ENCODE results near the gene CHID1. TPM values are rescaled to one million over a fixed set of nuclear protein-coding genes. Genes with fewer than 3 reads are reported as not detected.

CHID1 gene
- total and polyA plus RNA-seq, 2 experiments from 2014 or later: 54.1 to 67.3 TPM

DNA sequence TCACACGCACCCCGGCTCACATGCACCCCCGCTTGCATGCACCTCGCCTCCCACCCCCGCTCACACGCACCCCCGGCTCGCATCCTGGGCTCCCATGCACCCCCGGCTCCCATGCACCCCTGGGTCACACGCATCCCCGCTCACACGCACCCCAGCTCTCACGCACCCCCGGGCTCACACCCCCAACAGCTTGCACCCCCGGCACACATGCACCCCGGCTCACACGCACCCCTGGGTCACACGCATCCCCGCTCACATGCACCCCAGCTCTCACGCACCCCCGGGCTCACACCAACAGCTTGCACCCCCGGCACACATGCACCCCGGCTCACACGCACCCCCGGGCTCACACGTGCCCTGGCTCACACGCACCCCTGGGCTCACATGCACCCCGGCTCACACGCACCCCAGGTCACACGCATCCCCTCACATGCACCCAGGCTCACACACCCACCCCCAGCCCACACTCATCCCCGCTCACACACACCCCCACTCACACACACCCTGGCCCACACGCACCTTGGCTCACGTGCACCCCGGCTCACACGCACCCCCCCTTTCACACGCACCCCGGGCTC lies 51.8 kb downstream of the CHID1 start:
- Mint-ChIP-seq H3K36me3 (ENCODE audit: low read depth) (peaks cover 3% of the 10 kb centered on the region; the same call in 1 of the 3 replicates), H3K27ac (no peak overlapping the region), H3K4me1 (peaks cover 34% of the 10 kb centered on the region), H3K9me3 (no peaks in the 10 kb centered on the region; the same call in 2 of the 3 replicates), H3K27me3 (ENCODE audit: insufficient read depth, low read depth, poor library complexity) (peaks cover 23% of the 10 kb centered on the region), H3K4me3 (no peak overlapping the region)
- peaks cover 28% of the 10 kb centered on the region for H4K20me1 ChIP-seq (replicated peaks; ENCODE audit: insufficient read depth)
- TF ChIP-seq, protein P1, sequence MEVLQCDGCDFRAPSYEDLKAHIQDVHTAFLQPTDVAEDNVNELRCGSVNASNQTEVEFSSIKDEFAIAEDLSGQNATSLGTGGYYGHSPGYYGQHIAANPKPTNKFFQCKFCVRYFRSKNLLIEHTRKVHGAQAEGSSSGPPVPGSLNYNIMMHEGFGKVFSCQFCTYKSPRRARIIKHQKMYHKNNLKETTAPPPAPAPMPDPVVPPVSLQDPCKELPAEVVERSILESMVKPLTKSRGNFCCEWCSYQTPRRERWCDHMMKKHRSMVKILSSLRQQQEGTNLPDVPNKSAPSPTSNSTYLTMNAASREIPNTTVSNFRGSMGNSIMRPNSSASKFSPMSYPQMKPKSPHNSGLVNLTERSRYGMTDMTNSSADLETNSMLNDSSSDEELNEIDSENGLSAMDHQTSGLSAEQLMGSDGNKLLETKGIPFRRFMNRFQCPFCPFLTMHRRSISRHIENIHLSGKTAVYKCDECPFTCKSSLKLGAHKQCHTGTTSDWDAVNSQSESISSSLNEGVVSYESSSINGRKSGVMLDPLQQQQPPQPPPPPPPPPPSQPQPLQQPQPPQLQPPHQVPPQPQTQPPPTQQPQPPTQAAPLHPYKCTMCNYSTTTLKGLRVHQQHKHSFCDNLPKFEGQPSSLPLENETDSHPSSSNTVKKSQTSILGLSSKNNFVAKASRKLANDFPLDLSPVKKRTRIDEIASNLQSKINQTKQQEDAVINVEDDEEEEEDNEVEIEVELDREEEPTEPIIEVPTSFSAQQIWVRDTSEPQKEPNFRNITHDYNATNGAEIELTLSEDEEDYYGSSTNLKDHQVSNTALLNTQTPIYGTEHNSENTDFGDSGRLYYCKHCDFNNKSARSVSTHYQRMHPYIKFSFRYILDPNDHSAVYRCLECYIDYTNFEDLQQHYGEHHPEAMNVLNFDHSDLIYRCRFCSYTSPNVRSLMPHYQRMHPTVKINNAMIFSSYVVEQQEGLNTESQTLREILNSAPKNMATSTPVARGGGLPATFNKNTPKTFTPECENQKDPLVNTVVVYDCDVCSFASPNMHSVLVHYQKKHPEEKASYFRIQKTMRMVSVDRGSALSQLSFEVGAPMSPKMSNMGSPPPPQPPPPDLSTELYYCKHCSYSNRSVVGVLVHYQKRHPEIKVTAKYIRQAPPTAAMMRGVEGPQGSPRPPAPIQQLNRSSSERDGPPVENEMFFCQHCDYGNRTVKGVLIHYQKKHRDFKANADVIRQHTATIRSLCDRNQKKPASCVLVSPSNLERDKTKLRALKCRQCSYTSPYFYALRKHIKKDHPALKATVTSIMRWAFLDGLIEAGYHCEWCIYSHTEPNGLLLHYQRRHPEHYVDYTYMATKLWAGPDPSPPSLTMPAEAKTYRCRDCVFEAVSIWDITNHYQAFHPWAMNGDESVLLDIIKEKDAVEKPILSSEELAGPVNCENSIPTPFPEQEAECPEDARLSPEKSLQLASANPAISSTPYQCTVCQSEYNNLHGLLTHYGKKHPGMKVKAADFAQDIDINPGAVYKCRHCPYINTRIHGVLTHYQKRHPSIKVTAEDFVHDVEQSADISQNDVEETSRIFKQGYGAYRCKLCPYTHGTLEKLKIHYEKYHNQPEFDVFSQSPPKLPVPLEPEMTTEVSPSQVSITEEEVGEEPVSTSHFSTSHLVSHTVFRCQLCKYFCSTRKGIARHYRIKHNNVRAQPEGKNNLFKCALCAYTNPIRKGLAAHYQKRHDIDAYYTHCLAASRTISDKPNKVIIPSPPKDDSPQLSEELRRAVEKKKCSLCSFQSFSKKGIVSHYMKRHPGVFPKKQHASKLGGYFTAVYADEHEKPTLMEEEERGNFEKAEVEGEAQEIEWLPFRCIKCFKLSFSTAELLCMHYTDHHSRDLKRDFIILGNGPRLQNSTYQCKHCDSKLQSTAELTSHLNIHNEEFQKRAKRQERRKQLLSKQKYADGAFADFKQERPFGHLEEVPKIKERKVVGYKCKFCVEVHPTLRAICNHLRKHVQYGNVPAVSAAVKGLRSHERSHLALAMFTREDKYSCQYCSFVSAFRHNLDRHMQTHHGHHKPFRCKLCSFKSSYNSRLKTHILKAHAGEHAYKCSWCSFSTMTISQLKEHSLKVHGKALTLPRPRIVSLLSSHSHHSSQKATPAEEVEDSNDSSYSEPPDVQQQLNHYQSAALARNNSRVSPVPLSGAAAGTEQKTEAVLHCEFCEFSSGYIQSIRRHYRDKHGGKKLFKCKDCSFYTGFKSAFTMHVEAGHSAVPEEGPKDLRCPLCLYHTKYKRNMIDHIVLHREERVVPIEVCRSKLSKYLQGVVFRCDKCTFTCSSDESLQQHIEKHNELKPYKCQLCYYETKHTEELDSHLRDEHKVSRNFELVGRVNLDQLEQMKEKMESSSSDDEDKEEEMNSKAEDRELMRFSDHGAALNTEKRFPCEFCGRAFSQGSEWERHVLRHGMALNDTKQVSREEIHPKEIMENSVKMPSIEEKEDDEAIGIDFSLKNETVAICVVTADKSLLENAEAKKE (CRISPR knock-in tag; IDR thresholded peaks at IDR 0.05): no peak
- TF ChIP-seq NANOG (IDR thresholded peaks at IDR 0.05; ENCODE audit: borderline replicate concordance) (no peak), JUNB (IDR thresholded peaks at IDR 0.05; ENCODE audit: unreplicated experiment) (no peak), STAT1 (IDR thresholded peaks at IDR 0.05; ENCODE audit: unreplicated experiment) (no peak)
- TF ChIP-seq, protein P2, sequence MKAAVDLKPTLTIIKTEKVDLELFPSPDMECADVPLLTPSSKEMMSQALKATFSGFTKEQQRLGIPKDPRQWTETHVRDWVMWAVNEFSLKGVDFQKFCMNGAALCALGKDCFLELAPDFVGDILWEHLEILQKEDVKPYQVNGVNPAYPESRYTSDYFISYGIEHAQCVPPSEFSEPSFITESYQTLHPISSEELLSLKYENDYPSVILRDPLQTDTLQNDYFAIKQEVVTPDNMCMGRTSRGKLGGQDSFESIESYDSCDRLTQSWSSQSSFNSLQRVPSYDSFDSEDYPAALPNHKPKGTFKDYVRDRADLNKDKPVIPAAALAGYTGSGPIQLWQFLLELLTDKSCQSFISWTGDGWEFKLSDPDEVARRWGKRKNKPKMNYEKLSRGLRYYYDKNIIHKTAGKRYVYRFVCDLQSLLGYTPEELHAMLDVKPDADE (IDR thresholded peaks at IDR 0.05): no peak
- TF ChIP-seq, protein P3, sequence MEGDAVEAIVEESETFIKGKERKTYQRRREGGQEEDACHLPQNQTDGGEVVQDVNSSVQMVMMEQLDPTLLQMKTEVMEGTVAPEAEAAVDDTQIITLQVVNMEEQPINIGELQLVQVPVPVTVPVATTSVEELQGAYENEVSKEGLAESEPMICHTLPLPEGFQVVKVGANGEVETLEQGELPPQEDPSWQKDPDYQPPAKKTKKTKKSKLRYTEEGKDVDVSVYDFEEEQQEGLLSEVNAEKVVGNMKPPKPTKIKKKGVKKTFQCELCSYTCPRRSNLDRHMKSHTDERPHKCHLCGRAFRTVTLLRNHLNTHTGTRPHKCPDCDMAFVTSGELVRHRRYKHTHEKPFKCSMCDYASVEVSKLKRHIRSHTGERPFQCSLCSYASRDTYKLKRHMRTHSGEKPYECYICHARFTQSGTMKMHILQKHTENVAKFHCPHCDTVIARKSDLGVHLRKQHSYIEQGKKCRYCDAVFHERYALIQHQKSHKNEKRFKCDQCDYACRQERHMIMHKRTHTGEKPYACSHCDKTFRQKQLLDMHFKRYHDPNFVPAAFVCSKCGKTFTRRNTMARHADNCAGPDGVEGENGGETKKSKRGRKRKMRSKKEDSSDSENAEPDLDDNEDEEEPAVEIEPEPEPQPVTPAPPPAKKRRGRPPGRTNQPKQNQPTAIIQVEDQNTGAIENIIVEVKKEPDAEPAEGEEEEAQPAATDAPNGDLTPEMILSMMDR (conservative IDR thresholded peaks at IDR 0.05; ENCODE audit: low read depth in 2 of 2): no peak
- TF ChIP-seq, protein P4, sequence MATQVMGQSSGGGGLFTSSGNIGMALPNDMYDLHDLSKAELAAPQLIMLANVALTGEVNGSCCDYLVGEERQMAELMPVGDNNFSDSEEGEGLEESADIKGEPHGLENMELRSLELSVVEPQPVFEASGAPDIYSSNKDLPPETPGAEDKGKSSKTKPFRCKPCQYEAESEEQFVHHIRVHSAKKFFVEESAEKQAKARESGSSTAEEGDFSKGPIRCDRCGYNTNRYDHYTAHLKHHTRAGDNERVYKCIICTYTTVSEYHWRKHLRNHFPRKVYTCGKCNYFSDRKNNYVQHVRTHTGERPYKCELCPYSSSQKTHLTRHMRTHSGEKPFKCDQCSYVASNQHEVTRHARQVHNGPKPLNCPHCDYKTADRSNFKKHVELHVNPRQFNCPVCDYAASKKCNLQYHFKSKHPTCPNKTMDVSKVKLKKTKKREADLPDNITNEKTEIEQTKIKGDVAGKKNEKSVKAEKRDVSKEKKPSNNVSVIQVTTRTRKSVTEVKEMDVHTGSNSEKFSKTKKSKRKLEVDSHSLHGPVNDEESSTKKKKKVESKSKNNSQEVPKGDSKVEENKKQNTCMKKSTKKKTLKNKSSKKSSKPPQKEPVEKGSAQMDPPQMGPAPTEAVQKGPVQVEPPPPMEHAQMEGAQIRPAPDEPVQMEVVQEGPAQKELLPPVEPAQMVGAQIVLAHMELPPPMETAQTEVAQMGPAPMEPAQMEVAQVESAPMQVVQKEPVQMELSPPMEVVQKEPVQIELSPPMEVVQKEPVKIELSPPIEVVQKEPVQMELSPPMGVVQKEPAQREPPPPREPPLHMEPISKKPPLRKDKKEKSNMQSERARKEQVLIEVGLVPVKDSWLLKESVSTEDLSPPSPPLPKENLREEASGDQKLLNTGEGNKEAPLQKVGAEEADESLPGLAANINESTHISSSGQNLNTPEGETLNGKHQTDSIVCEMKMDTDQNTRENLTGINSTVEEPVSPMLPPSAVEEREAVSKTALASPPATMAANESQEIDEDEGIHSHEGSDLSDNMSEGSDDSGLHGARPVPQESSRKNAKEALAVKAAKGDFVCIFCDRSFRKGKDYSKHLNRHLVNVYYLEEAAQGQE (IDR thresholded peaks at IDR 0.05; ENCODE audit: unreplicated experiment): no peak
- no peak overlapping the region for H3K4me3 ChIP-seq
- H3K27ac ChIP-seq (ENCODE audit: low read depth): no peak overlapping the region
- H3K9me2 ChIP-seq (ENCODE audit: insufficient read depth): no peaks in the 10 kb centered on the region
- peaks cover 10% of the 10 kb centered on the region for H3F3A ChIP-seq (replicated peaks; ENCODE audit: low read depth)
- H2AFZ ChIP-seq: no peak overlapping the region
- no peak overlapping the region for H3K4me2 ChIP-seq
- H3K27me3 ChIP-seq (ENCODE audit: insufficient read depth): no peaks in the 10 kb centered on the region
- DNase-seq (ENCODE audit: low spot score): no peak
- no peaks in the 10 kb centered on the region for H3K36me3 ChIP-seq (ENCODE audit: insufficient read depth)
- no peak for ATAC-seq
- H3K79me2 ChIP-seq (replicated peaks; ENCODE audit: insufficient read depth): no peaks in the 10 kb centered on the region
- peaks cover 27% of the 10 kb centered on the region; the same call in 1 of the 2 replicates for H3K4me1 ChIP-seq (ENCODE audit: insufficient read depth)

Measured in GM23338 (cell line).